HL-60/S4 treated with phorbol 12-myristate 13-acetate at 8.2 ng/mL for 4 days and 3 days (cell line): ENCODE data around the gene PCGF3.
"Not testable (repeated sequence)": the region's sequence is repeated elsewhere in the genome, so short reads cannot be mapped to it uniquely, and the experiment has no call there.

Experiments
- in situ Hi-C: fragments of 300-500 bp; cut with MboI; formaldehyde crosslinking; loops from 2 replicates; pipeline ENCODE4 v1.15.0; 2022; ENCODE audit warnings: low sequenced_read_pairs

PCGF3 gene

DNA sequence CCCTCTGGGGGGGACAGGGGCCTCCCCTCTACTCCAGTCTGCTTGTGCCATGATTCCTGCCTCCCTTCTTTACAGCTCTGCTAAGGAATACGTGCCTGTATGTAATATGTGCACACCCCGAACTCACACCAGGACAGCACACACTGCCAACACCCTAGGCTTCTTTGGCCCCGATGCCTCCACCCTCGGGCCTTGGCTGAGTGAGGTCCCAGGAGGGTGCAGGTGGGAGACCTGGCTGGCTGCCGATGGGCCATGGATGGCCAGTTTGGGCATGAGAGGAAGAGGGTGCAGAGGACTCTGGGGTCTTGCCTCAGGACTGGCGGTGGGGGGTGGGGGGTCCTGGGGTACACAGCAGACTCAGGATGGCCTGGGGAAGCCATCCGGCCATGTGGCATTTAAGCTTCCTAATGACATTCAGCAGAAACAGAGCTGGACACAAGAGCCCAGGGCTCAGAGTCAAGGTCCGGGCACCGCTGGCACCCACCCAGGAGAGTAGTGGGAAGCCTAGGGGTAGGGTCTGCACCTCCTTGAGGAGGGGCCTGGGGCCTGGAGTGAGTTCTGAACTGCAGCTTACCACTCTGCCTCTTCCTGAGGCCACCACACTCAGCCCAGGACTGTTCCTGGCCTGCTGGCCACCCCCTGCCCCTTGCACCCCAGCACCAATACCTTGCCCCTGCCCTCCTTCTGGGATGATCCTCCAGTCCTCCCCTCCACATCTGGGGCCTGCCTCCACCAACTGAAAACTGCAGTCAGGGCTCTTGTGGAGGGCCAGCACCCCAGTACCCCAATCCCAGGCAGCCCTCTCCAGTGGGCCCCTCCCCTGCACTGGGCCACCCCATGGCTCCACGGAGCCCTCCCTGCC, 2.1 kb upstream of the PCGF3 start:
- in situ Hi-C loops: no loop called here

DNA sequence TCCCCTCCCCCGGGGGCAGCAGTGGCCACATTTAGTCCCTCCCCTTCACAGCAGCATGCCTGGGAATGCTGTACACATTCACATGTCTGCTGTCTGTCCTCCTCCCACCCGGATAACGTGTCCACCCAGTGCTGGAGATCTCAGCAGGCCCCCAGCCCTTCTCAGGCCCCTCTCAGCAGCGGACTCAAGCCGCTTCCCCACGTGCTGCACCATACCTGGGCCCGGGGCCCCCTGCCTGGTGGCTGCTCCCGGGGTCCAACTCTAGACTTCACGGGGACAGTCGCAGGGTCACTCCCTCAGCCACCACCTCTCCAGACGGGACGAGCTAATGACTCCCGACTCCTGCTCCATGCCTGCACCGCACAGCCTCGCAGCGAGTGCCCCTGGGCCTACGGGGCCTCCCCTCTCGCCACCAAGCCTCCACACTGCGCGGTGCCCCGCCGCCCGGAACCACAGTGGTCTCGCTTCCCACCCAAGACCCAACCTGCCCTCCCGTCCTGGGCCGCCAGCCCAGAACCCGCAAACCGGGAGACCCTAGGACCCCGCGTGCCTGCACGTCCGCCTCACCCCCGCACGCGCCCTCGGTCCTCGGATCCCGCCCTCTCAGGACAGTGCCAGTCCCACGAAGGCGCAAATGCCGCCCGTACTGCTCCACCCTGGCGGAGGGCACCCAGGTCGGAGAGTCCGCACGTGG, 1.3 kb upstream of the PCGF3 start:
- in situ Hi-C loops: no loop called here

DNA sequence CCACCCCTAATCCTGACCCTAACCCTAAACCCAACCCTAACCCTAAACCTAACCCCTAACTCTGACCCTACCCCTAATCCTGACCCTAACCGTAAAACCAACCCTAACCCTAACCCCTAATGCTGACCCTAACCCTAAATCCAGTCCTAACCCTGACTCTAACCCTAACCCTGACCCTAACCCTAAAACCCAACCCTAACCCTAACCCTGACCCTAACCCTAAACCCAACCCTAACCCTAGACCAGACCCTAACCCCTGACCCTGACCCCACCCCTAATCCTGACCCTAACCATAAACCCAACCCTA, 708 bp upstream of the PCGF3 start:
- in situ Hi-C loops: no loop called here

DNA sequence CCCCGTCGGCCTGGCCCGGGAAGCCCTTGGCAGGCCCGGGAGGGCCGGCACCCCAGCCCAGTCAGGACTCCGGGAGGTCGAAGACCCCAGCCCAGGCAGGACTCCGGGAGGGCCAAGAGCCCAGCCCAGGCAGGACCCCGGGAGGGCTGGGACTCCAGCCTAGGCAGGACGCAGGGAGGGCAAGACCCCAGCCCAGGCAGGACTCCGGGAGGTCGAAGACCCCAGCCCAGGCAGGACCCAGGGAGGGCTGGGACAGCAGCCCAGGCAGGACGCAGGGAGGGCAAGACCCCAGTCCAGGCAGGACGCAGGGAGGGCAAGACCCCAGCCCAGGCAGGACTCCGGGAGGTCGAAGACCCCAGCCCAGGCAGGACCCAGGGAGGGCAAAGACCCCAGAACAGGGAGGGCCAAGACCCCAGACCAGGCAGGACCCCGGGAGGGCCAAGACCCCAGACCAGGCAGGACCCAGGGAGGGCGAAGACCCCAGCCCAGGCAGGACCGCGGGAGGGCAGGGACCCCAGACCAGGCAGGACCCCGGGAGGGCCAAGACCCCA, 526 bp downstream of the PCGF3 start:
- in situ Hi-C loops: not testable (repeated sequence)

DNA sequence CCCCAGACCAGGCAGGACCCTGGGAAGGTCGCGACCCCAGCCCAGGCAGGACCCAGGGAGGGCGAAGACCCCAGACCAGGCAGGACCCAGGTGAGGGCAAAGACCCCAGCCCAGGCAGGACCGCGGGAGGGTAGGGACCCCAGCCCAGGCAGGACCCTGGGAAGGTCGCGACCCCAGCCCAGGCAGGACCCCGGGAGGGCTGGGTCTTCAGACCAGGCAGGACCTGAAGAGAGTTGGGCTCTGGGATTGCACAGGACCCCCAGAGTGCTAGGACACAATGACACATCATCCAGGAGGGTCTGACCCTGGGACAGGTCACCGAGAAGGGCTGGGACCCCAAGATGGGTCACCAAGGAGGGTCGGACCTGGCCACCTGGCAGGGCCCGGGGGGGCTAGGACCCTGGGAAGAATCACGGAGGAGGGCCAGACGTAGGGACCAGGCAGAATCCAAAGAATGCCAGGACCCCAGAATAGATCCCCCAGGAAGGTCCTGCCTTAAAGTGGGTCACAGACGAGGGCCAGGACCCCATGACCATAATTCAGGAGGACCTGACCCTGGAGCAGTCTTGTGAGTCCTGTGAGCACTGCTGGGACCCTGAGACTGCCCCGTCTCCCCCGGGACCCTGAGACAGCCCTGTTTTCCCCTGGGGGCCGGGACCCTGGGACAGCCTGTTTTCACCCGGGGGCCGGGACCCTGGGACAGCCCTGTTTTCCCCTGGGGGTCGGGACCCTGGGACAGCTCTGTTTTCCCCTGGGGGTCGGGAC, 1.4 kb downstream of the PCGF3 start:
- in situ Hi-C loops: no loop called here

DNA sequence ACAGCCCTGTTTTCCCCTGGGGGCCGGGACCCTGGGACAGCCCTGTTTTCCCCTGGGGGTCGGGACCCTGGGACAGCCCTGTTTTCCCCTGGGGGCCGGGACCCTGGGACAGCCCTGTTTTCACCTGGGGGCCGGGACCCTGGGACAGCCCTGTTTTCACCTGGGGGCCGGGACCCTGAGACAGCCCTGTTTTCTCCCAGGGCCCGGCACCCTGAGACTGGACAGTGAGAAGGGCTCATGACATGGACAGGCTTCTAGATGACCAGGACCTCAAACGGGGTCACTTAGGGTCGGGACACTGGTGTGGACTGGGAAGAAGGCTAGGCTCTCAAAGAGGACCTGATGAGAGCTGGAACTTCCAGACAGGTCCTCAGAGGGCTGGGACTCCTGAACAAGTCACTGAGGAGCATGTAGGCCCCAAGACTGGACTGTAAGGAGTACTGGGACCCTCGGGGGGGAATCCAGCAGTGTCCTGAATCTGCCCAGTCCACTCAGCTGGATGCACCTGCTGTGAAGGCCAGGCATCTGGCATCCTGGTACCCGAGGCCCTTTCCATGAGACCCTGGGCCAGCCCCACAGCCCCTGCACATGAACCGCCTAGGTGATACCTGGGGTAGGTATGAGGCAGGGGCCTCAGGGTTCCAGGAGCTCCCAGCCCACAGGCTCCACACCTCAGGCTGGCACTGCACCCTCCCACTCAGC, 2.4 kb downstream of the PCGF3 start:
- in situ Hi-C loops: no loop called here

DNA sequence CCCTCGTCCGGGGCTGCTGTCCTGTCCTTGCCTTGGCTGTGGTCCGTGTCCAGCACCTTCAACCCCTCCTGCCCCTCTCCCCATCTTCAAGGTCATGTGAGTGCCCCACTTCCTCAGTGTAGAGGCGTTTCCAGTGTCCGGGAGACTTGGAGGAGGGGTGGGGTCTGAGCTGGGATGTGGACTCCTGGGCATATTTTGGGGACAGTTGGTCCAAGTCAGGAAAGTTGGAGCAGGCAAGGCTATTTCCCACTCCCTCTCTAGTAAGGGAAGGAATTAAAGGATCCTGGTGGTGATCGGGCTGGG, 3.0 kb downstream of the PCGF3 start:
- in situ Hi-C loops: no loop called here

DNA sequence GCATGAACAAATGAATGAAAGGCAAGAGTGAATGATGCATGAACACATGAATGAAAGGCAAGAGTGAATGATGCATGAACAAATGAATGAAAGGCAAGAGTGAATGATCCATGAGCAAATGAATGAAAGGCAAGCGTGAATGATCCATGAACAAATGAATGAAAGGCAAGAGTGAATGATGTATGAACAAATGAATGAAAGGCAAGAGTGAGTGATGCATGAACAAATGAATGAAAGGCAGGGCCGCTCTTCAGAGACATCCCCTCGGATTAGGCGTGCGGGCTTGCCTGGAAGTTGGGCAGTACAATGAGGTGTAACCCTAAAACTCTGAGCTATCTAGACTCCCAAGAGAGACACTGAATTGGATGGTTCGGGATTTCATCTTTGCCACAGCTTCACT, 3.7 kb downstream of the PCGF3 start:
- in situ Hi-C loops: no loop called here

DNA sequence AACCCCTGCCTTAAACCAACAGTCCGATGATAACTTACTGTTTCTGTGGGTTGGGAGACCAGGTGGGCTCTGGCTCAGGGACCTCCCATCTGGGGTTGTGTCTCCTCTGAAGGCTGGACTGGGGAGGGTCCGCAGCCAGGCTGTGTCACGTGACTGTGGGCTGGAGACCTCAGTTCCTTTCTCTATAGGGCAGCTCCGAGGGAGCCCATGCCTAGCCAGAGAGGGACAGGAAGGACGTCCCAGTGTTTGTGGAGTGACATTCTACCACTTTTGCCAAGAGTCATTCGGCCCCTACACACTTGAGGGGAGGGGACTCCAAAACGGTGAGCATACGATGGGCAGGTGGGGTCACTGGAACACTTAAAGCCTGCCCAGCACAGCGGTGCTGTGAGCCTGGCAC, 4.5 kb downstream of the PCGF3 start:
- in situ Hi-C loops: no loop called here

DNA sequence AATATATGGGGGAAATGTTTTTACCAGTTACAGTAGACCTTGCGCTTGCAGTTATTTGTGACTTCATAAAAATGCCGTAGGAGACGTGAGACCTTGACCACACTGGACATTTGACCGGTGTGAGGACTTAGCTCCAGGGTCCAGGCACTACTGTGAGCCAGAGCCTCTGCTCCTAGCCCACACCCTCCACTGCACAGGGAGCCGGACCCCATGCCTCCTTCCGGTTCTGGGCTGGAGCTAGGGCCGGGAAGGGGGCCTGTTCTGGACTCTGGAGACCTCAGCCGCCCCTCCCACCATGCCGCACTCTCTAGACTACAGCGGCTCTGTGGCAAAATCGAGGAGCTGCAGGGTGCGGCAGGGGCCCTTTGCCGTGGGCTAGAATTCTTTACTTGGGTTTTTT, 5.3 kb downstream of the PCGF3 start:
- in situ Hi-C loops: no loop called here

DNA sequence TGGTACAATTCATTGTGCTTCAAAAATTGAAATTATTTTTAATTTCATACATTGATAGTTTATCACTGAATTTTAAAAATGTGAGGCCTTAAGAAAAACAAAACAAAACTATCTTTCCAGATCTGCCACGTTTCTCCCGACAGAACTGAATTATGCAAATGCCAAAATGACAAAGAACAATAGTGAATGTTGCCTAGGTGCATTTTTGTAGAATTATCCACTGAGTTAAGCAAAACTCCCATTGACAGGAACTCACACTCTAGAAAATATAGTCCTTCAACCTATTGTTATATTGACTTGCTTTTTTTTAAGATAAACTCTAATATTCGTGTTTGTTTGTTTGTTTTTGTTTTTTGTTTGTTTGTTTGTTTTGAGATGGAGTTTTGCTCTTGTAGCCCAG, 6.5 kb downstream of the PCGF3 start:
- in situ Hi-C loops: no loop called here

DNA sequence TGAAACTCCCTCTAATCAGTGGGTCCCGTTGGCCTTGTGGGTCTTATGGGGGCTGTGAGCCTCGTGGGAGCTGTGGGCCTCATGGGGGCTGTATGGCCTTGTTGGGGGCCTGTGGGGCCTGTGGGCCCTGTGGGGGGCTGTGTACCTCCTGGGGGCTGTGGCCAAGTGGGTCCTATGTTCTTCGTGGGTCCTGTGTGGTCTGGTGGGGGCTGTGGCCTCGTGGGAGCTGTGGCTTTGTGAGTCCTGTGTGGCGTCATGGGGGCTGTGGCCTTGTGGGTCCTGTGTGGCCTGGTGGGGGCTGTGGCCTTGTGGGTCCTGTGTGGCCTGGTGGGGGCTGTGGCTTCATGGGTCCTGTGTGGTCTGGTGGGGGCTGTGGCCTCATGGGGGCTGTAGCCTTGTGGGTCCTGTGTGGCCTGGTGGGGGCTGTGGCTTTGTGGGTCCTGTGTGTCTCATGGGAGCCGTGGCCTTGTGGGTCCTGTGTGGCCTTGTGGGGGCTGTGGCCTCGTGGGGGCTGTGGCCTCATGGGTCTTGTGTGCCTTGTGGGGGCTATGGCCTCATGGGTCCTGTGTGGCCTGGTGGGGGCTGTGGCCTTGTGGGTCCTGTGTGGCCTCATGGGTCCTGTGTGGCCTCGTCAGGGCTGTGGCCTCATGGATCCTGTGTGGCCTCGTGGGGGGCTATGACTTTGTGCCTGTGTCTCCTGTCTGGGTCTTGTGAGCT, 7.4 kb downstream of the PCGF3 start:
- in situ Hi-C loops: no loop called here

DNA sequence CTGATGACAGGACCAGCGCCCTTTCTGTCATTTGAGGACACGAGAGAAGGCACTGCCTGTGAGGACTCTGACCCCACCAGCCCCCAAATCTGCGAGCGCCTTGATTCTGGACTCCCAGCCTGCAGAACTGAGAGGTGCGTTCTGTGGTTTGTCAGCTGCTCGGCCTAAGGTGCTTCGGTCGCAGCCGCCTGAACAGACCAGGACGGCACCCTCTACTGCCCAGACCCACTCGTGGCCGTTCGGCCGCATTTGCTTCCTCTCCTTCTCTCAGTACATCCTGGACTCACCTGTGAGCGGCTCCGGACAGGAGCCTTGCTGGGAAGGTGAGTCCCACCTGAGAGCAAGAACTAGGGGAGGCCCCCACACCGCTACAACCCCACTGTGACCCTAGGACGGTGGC, 8.5 kb downstream of the PCGF3 start:
- in situ Hi-C loops: no loop called here

DNA sequence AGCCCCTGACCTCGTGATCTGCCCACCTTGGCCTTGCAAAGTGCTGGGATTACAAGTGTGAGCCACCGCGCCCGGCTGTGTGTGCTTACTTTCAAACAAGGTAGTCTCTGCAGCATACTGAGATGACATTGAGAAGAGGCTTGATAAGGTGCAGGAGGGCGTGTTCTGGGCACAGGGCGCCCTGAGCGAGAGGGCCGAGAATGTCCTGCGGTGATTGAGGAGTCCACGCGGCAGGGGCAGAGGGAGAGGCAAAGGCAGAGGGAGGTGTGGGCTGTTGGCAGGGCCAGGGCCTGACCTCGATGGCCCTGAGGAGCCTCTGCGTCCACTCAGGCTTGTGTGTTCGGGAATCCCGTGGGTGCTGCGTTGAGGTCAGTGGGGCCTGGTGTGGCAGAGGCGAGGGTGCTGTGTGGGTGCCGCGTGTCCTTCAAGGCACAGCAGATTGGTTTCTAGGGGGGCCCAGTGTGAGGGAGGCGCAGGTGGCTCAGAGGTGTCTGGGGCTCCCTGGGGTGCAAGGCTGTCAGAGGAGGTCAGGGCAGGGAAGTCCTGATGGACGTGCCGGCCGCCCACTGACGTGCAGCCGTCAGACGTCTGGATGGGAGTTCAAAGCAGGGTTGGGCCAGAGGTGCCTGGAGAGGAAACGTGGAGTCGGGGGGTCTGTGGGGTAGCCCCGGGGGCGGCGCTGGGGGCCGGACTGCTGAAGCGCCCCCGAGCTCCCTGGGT, 12.1 kb downstream of the PCGF3 start:
- in situ Hi-C loops: no loop called here

DNA sequence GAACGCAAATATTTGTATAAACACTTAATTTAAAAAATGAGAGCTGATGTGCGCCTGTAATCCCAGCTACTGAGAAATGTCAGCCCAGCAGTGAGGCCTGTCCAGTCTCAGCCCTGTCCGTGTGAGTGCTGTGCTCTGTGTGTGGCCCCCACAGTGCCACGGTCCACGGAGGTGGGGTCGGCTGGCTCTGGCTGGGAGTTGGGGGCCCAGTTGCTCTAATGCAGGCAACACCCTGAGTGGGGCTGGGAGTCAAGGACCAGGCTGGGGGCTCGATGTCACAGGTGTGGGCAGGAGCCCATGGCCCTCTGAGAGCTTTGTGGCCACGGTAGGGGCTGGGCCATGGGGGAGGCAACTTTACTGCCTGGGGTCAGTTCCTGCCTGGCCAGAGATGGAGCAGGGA, 12.8 kb downstream of the PCGF3 start:
- in situ Hi-C loops: no loop called here

DNA sequence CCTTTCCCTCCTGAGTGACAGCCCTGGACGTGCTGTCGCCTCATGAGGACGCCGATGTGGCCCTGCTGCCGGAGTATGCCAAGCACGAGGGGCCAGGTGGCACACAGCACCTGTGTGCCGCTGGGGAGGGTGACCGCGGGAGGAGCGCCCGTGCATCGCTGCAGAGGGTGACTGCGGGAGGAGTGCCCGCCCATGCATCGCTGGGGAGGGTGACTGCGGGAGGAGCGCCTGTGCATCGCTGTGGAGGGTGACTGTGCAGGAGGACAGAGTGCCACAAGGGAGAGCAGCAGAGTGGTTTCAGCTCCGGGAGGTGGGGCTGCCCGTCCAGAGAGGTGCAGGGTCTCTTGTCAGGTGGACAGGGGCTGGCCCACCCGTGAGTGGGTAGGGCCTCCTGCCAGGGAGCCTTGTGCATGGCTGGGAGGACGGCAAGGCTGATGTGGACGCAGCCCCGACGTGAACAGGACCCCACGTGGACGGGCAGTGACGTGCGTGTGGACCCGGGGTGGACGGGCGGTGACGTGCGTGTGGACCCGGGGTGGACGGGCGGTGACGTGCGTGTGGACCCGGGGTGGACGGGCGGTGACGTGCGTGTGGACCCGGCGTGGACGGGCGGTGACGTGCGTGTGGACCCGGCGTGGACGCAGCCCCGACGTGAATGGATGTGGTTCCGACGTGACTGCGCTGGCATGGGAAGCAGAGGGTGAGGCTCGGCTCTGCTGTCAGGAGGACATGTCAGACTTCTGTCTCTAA, 14.7 kb downstream of the PCGF3 start:
- in situ Hi-C loops: no loop called here

DNA sequence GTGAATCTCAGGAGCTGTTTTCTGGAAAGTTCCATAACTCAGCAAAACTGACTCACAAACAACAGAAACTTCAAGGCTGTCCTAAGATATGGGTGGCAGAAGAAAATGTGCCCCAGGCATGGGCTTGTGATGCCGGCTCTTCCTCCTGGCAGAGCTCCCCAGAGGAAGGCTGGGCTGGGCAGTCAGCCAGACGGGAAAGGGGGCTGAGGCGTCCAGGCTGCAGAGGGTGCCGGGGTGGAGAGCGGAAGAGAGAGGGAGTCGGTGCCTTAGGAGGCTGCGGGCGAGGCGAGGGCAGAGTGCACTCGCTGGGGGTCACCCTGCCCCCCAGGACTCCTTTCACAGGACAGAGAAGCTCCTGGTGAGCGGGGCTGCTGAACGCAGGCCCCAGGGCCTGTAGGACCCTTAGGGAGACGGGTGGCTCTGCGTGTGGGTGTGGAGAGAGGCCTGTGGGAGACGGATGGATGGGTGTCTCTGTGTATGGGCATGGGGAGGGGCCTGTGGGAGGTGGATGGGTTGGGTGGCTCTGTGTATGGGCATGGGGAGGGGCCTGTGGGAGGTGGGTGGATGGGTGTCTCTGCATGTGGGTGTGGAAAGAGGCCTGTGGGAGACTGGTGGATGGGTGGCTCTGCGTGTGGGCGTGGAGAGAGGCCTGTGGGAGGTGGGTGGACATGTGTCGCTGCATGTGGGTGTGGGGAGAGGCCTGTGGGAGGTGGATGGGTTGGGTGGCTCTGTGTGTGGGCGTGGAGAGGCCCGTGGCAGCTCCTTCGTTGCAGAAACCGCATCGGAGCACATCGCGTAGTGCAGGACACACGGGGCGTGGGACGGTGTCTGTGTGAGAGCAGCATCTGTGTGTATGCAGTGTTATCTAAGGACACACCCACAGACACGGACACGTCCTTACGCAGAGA, 15.9 kb downstream of the PCGF3 start:
- in situ Hi-C loops: no loop called here

DNA sequence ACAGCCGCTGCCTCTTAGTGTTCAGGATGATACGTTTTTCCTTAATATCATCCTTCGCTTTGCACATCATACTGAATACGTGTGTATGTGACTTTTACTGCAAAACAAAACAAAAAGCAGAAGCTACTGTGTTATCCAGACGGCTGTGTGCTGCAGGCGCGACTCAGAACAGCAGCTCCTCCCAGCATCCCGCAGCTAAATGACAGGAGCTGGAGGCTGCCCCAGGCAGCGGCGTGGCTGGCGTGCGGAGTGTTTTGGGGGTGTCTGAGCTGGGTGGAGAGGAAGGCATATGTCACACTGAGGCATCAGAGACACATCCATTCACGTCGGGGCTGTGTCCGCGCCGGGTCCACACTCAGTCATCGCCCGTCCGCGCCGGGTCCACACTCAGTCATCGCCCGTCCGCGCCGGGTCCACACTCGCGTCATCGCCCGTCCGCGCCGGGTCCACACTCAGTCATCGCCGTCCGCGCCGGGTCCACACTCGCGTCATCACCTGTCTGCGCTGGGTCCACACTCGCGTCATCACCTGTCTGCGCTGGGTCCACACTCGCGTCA, 16.6 kb downstream of the PCGF3 start:
- in situ Hi-C loops: no loop called here
